ENCODE measurements around the gene CREBZF. TPM values are rescaled to one million over a fixed set of nuclear protein-coding genes. Genes with fewer than 3 reads are reported as not detected.

CREBZF gene
- total RNA-seq, 1 donor from 2014 or later: 109 TPM

GRCh38 chr11:85699957-85700741, 35.2 kb upstream of the CREBZF start:
- no peaks in the 10 kb centered on the region for H4K20me1 ChIP-seq (ENCODE audit: low read depth)
- H3K27ac Mint-ChIP-seq: no peak overlapping the region

GRCh38 chr11:85698195-85698594, 33.3 kb upstream of the CREBZF start:
- Mint-ChIP-seq H3K36me3 (no peaks in the 10 kb centered on the region), H3K4me3 (no peak overlapping the region), H3K27me3 (ENCODE audit: insufficient read depth, low read depth) (no peaks in the 10 kb centered on the region), H3K9me3 (no peaks in the 10 kb centered on the region), H3K27ac (no peak overlapping the region), H3K4me1 (no peaks in the 10 kb centered on the region)
- no peak overlapping the region for H3K27ac ChIP-seq
- TF ChIP-seq EZH2phosphoT487 (IDR thresholded peaks at IDR 0.05) (no peak), CTCF (IDR thresholded peaks at IDR 0.05) (no peak), EZH2 (IDR thresholded peaks at IDR 0.05) (no peak)
- H3K4me2 ChIP-seq: no peak overlapping the region
- H3K9ac ChIP-seq: no peak overlapping the region
- H3K4me3 ChIP-seq: no peak overlapping the region
- H3K36me3 ChIP-seq: no peaks in the 10 kb centered on the region
- no peaks in the 10 kb centered on the region for H4K20me1 ChIP-seq (ENCODE audit: low read depth)
- H3K9me3 ChIP-seq (ENCODE audit: low read depth): no peaks in the 10 kb centered on the region
- H3K79me2 ChIP-seq (ENCODE audit: low read depth): no peaks in the 10 kb centered on the region
- H3K27me3 ChIP-seq: no peaks in the 10 kb centered on the region
- H3K4me1 ChIP-seq: no peaks in the 10 kb centered on the region
- H2AFZ ChIP-seq (replicated peaks): no peak overlapping the region
- DNase-seq (ENCODE audit: low spot score): no peak
- no peaks in the 10 kb centered on the region for H3F3A ChIP-seq (ENCODE audit: low read depth)

More at GRCh38 chr11:85699957-85700741, 35.2 kb upstream of the CREBZF start:
- Histone ChIP-seq H3K9ac (no peak overlapping the region), H3K4me2 (no peak overlapping the region), H3K27ac (no peak overlapping the region), H3K27me3 (no peaks in the 10 kb centered on the region), H3K36me3 (no peaks in the 10 kb centered on the region), H3K79me2 (ENCODE audit: low read depth) (no peaks in the 10 kb centered on the region), H3K9me3 (ENCODE audit: low read depth) (no peaks in the 10 kb centered on the region), H3K4me1 (no peaks in the 10 kb centered on the region), H3F3A (ENCODE audit: low read depth) (no peaks in the 10 kb centered on the region), H3K4me3 (no peak overlapping the region), H2AFZ (replicated peaks) (no peak overlapping the region)
- Mint-ChIP-seq H3K27me3 (ENCODE audit: insufficient read depth, low read depth) (no peaks in the 10 kb centered on the region), H3K4me1 (no peaks in the 10 kb centered on the region), H3K9me3 (no peaks in the 10 kb centered on the region), H3K36me3 (no peaks in the 10 kb centered on the region), H3K4me3 (no peak overlapping the region)
- no peak for DNase-seq (ENCODE audit: low spot score)
- no peak for TF ChIP-seq EZH2phosphoT487 (IDR thresholded peaks at IDR 0.05)

- TF ChIP-seq EZH2phosphoT487 (IDR thresholded peaks at IDR 0.05) (no peak), EZH2 (IDR thresholded peaks at IDR 0.05) (no peak), CTCF (IDR thresholded peaks at IDR 0.05) (no peak)
- H3K4me1 ChIP-seq: no peaks in the 10 kb centered on the region
- no peak for DNase-seq (ENCODE audit: low spot score)
- no peak overlapping the region for H3K4me2 ChIP-seq
- H3K4me3 Mint-ChIP-seq: no peak overlapping the region
- no peaks in the 10 kb centered on the region for H3K4me1 Mint-ChIP-seq
- H2AFZ ChIP-seq (replicated peaks): no peak overlapping the region
- no peak overlapping the region for H3K9ac ChIP-seq
- no peaks in the 10 kb centered on the region for H3K9me3 Mint-ChIP-seq
- no peaks in the 10 kb centered on the region for H3K79me2 ChIP-seq (ENCODE audit: low read depth)
- H3K36me3 Mint-ChIP-seq: no peaks in the 10 kb centered on the region
- no peaks in the 10 kb centered on the region for H3K27me3 ChIP-seq
- no peaks in the 10 kb centered on the region for H3F3A ChIP-seq (ENCODE audit: low read depth)
- H3K27me3 Mint-ChIP-seq (ENCODE audit: insufficient read depth, low read depth): no peaks in the 10 kb centered on the region
- no peak overlapping the region for H3K27ac Mint-ChIP-seq
- no peak overlapping the region for H3K27ac ChIP-seq
- no peaks in the 10 kb centered on the region for H3K36me3 ChIP-seq
- H3K4me3 ChIP-seq: no peak overlapping the region
- no peaks in the 10 kb centered on the region for H3K9me3 ChIP-seq (ENCODE audit: low read depth)
- no peaks in the 10 kb centered on the region for H4K20me1 ChIP-seq (ENCODE audit: low read depth)
Observed at GRCh38 chr11:85697747-85698146, 32.8 kb upstream of the CREBZF start.

- no peaks in the 10 kb centered on the region for H3F3A ChIP-seq (ENCODE audit: low read depth)
- no peak overlapping the region for H2AFZ ChIP-seq (replicated peaks)
- H3K9ac ChIP-seq: no peak overlapping the region
- no peak overlapping the region for H3K27ac ChIP-seq
- Mint-ChIP-seq H3K36me3 (no peaks in the 10 kb centered on the region), H3K4me1 (no peaks in the 10 kb centered on the region), H3K27me3 (ENCODE audit: insufficient read depth, low read depth) (no peaks in the 10 kb centered on the region), H3K9me3 (no peaks in the 10 kb centered on the region), H3K27ac (no peak overlapping the region), H3K4me3 (no peak overlapping the region)
- H3K79me2 ChIP-seq (ENCODE audit: low read depth): no peaks in the 10 kb centered on the region
- H3K4me2 ChIP-seq: no peak overlapping the region
- H3K4me3 ChIP-seq: no peak overlapping the region
- H3K9me3 ChIP-seq (ENCODE audit: low read depth): no peaks in the 10 kb centered on the region
- H3K4me1 ChIP-seq: no peaks in the 10 kb centered on the region
- TF ChIP-seq CTCF (IDR thresholded peaks at IDR 0.05) (no peak), EZH2 (IDR thresholded peaks at IDR 0.05) (no peak), EZH2phosphoT487 (IDR thresholded peaks at IDR 0.05) (no peak)
- no peaks in the 10 kb centered on the region for H4K20me1 ChIP-seq (ENCODE audit: low read depth)
- no peaks in the 10 kb centered on the region for H3K36me3 ChIP-seq
- DNase-seq (ENCODE audit: low spot score): no peak
- no peaks in the 10 kb centered on the region for H3K27me3 ChIP-seq
Observed at GRCh38 chr11:85695546-85695945, 30.6 kb upstream of the CREBZF start.

Data from neural progenitor cell (in vitro differentiated cells).